Testis (tissue), 3 donors: ENCODE results near the gene HSPA6. TPM values are rescaled to one million over a fixed set of nuclear protein-coding genes. Genes with fewer than 3 reads are reported as not detected.

ENCODE experiments used
- DNase-seq: peaks from one replicate; pipeline ENCODE4 v3.0.0-alpha.2; 2019
- H3K27ac ChIP-seq, 2 donors: fragments of 200-600 bp; sonication (generic); one replicate each; pipeline ENCODE4 v1.5.1; 2019
- H3K27me3 ChIP-seq: fragments of 200-600 bp; sonication (generic); one replicate; pipeline ENCODE4 v1.5.1; 2019
- H3K36me3 ChIP-seq: fragments of 200-600 bp; sonication (generic); one replicate; pipeline ENCODE4 v1.5.1; 2017; ENCODE audit warnings: low read depth; ENCODE audit errors: missing control alignments
- H3K4me1 ChIP-seq: fragments of 200-600 bp; sonication (generic); one replicate; pipeline ENCODE4 v1.5.1; 2019
- H3K4me3 ChIP-seq, 2 donors: fragments of 200-600 bp; sonication (generic); one replicate each; pipeline ENCODE4 v1.5.1; 2017 to 2019
- H3K9me3 ChIP-seq: fragments of 200-600 bp; sonication (generic); one replicate; pipeline ENCODE4 v1.5.1; 2017
- POLR2A ChIP-seq: fragments of 450-650 bp; IDR thresholded peaks from one replicate; pipeline ENCODE4 v1.6.1; 2017; ENCODE audit warnings: antibody characterized with exemption, mild to moderate bottlenecking, moderate library complexity
- WGBS, 2 donors: methylation state at CpG; one replicate each; pipeline ENCODE4 v1.1.5; 2018; 5-methylcytosine and 5-hydroxymethylcytosine counted together
- intact Hi-C: fragments of 100-400 bp; cut with DNase I; formaldehyde crosslinking; loops from one replicate; pipeline ENCODE4 v1.15.1; 2023; ENCODE audit warnings: low total_unique reads
- polyA plus RNA-seq: library from polyadenylated mRNA; stranded (reverse); fragments of 350-450 nt; fragmentation: Illumina TruSeq; extraction: RNeasy Lipid Tissue Mini Kit (QIAGEN cat#74804); gene quantifications from one replicate; pipeline ENCODE4 v1.2.3, GENCODE V29; 2014; ENCODE audit warnings: low read depth, low replicate concordance; ENCODE audit not compliant: insufficient read depth
- total RNA-seq, 2 donors: library from RNA; depleted of rRNA; stranded (reverse); fragments of >200 nt; gene quantifications; one replicate each; pipeline ENCODE4 v1.2.3, GENCODE V29; 2016
- TF ChIP-seq, protein P1 (sequence below), 3 experiments: fragments of 450-650 bp in 2 of 3; fragments of 200-600 bp in 1 of 3; sonication (generic) in 1 of 3; IDR thresholded peaks; one replicate each; pipeline ENCODE4 v1.5.1; 2016 to 2019; ENCODE audit warnings: antibody characterized with exemption in 3 of 3, mild to moderate bottlenecking in 2 of 3, moderate library complexity in 1 of 3

Gene HSPA6
- total and polyA plus RNA-seq, 3 donors from 2014 or later, result 0.94 to 2.8 (median 2.5) TPM

DNA sequence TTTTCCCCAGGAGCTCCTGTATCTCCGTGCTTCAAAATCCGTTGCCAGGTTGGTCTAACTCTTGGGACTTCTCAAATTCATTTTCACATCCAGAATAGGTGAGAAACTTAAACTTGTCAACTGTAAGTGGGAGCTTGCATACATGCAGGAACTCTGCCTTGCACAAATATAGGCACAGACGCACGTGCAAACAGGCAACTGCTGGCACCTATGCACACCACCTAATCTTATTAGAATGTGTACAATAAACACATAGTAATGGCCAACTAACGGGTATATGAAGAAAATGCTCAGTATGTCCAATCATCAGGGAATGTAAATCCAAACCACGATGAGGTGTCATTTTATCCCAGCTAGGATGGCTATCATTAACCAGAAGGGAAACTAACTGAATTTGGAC is 41.7 kb upstream of the HSPA6 start:
- no peak overlapping the region for H3K27ac ChIP-seq
- no peaks in the 10 kb centered on the region for H3K36me3 ChIP-seq
- no peak for DNase-seq
- WGBS, 2 donors, result 78 to 86% methylated on average over 6 of the region's 6 CpGs
- intact Hi-C loops, result no loop called here
- no peaks in the 10 kb centered on the region for H3K27me3 ChIP-seq
- H3K4me1 ChIP-seq, result no peaks in the 10 kb centered on the region
- H3K9me3 ChIP-seq, result no peaks in the 10 kb centered on the region
- no peak overlapping the region for H3K4me3 ChIP-seq
- no peak for TF ChIP-seq POLR2A
- TF ChIP-seq, protein P1, sequence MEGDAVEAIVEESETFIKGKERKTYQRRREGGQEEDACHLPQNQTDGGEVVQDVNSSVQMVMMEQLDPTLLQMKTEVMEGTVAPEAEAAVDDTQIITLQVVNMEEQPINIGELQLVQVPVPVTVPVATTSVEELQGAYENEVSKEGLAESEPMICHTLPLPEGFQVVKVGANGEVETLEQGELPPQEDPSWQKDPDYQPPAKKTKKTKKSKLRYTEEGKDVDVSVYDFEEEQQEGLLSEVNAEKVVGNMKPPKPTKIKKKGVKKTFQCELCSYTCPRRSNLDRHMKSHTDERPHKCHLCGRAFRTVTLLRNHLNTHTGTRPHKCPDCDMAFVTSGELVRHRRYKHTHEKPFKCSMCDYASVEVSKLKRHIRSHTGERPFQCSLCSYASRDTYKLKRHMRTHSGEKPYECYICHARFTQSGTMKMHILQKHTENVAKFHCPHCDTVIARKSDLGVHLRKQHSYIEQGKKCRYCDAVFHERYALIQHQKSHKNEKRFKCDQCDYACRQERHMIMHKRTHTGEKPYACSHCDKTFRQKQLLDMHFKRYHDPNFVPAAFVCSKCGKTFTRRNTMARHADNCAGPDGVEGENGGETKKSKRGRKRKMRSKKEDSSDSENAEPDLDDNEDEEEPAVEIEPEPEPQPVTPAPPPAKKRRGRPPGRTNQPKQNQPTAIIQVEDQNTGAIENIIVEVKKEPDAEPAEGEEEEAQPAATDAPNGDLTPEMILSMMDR (IDR thresholded peaks at IDR 0.05), result no peak

DNA sequence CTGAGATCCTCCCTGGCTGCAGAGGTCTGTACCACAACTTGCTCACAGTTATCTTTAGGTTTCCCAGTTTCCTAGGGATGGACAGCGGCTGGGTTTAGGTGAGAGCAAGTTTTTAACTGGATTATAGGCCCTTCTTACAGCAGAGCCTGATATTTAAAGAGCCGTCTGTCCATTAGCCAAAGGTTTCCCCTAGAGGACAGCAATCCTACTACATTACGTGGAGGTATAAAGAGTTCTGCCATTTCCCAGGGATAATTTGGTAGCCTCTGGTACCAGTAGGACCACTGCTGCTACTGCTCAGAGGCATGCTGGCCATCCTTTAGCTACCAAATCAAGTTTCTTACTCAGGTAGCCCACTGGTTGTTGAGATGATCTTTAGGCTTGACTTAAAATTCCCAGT is 41.0 kb upstream of the HSPA6 start:
- 60 to 63% methylated on average over 3 of the region's 3 CpGs for WGBS, 2 donors

DNA sequence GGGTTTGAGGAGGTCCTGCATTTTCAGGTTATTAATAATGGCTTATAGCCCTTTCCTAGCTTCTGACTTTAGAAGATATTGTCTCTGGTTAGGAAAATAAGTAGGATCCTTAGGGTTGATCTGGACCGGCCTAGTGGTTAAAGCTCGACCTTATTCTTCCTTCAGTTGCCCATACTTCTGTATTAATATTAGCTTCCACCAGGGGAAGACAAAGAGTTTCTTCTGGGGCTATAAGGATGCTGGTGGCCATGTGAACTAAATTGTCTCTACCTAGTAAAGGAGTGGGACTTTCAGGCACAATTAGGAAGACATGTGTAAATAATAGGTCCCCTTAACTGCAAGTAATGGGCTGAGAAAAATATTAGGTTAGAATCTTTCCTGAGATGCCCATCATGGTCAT is 39.7 kb upstream of the HSPA6 start:
- Histone ChIP-seq H3K4me3 (no peak overlapping the region), H3K27me3 (no peaks in the 10 kb centered on the region), H3K27ac (no peak overlapping the region), H3K9me3 (no peaks in the 10 kb centered on the region), H3K36me3 (no peaks in the 10 kb centered on the region), H3K4me1 (no peaks in the 10 kb centered on the region)
- intact Hi-C loops, result no loop called here
- WGBS, 2 donors, result 83 to 90% methylated on average over 2 of the region's 2 CpGs
- TF ChIP-seq, protein P1 (IDR thresholded peaks at IDR 0.05), result peak in 1 of 3 experiments; percentile 18
- no peak for TF ChIP-seq POLR2A
- no peak for DNase-seq

More for the DNA sequence above, 41.0 kb upstream of the HSPA6 start:
- TF ChIP-seq POLR2A, result no peak
- TF ChIP-seq, protein P1 (IDR thresholded peaks at IDR 0.05), result no peak
- DNase-seq, result no peak
- Histone ChIP-seq H3K27ac (no peak overlapping the region), H3K4me3 (no peak overlapping the region), H3K36me3 (no peaks in the 10 kb centered on the region), H3K9me3 (no peaks in the 10 kb centered on the region), H3K27me3 (no peaks in the 10 kb centered on the region), H3K4me1 (no peaks in the 10 kb centered on the region)
- intact Hi-C loops, result no loop called here

DNA sequence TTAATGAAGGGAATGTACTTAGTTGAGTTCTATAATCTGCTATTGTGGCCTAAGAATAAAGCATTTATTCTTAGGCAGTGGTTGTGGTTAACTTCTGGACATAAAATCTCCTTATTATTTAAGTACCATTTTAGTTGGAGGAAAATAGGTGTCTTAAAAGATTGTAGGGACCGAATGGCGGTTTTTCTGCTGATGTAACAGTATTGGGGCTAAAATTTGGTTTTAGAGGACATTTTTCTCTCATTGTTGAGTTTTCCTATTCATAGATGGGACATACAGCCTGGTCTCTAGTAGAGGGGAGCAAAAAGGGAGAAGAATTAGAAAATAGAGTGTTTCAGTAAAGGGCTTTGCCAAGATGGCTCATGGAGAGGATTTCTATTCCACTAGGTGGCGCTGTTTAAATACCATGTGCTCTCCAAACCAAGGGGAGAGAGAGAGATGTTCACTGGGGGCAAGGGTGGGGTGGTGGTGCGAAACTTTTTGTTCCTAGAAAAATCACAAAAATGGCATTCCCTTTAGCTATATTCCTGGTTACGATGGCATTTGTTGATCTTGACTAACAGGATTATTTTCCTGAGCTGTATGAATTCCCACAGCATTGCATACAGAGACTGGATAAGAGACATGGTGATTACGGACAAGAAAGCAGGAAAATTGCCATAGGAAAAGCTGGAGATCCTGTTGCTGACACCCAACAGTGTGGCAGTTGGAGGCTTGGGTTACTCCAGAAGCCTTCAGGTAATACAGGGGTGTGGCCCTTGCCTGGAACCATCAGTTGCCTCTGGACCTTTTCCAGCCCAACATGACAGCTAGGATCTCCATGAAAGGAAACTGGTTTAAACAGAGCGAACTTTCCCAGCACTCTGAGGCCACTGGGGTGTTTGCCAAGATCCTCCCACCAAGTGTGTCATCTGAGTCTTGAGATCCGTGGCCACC is 37.3 kb upstream of the HSPA6 start:
- Histone ChIP-seq H3K27ac (no peak overlapping the region), H3K36me3 (no peaks in the 10 kb centered on the region), H3K9me3 (no peaks in the 10 kb centered on the region), H3K4me1 (no peaks in the 10 kb centered on the region), H3K4me3 (no peak overlapping the region), H3K27me3 (no peaks in the 10 kb centered on the region)
- peak; percentile 53 for DNase-seq
- 56 to 61% methylated on average over 8 of the region's 8 CpGs for WGBS, 2 donors
- TF ChIP-seq, protein P1 (IDR thresholded peaks at IDR 0.05), result peak; percentile 46 to 87 (median 74)
- no peak for TF ChIP-seq POLR2A
- intact Hi-C loops, result no loop called here

DNA sequence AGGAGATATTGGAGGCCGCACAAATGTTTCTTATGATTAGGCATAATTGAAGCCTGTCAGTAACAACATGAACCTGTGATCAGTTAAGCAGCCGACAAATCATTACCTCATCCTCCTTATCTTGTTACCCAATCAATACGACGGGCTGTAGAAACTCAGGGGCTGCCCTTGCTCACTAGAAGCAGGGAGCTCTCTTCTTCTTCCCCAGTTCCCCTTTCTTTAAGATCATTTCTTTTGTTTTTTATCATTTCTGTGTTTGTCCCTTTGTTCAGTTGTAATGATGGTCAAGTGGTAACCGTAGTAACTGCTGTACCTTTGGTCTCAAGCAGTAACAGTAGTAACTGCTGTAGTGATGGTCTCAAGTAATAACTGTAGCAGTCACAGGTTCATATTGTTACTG is 32.9 kb upstream of the HSPA6 start:
- no peaks in the 10 kb centered on the region for H3K36me3 ChIP-seq
- intact Hi-C loops, result no loop called here
- WGBS, 2 donors, result 61 to 71% methylated on average over 5 of the region's 5 CpGs
- no peak overlapping the region for H3K27ac ChIP-seq
- no peaks in the 10 kb centered on the region for H3K9me3 ChIP-seq
- no peak overlapping the region for H3K4me3 ChIP-seq
- TF ChIP-seq, protein P1 (IDR thresholded peaks at IDR 0.05), result no peak
- TF ChIP-seq POLR2A, result no peak
- H3K27me3 ChIP-seq, result no peaks in the 10 kb centered on the region
- no peaks in the 10 kb centered on the region for H3K4me1 ChIP-seq
- no peak for DNase-seq
